ENCODE results near the gene TSFM. TPM values are rescaled to one million over a fixed set of nuclear protein-coding genes. Genes with fewer than 3 reads are reported as not detected.

TSFM gene
- total and polyA plus RNA-seq, 2 of the 13 experiments (the other 11 are each of a cell fraction or from before 2014, with no cell fraction given), result 29.8 to 68.3 TPM

GRCh38 chr12:57782608-57783465 is at the start of gene TSFM (continued):
- TF ChIP-seq USF2 (IDR thresholded peaks at IDR 0.05; ENCODE audit: low read depth, low read length) (no peak), USF2 (CRISPR knock-in tag; IDR thresholded peaks at IDR 0.05; ENCODE audit: borderline replicate concordance) (no peak), REL (CRISPR knock-in tag; conservative IDR thresholded peaks at IDR 0.05) (no peak), ZNF616 (CRISPR knock-in tag; IDR thresholded peaks at IDR 0.05; ENCODE audit: low read depth) (no peak; the same call in 1 of the 2 replicates), KDM4B (CRISPR knock-in tag; IDR thresholded peaks at IDR 0.05) (no peak), THAP7 (CRISPR knock-in tag; IDR thresholded peaks at IDR 0.05) (0 out of 2 replicates have a peak, but pooled peaks have one; percentile 40), AGO2 (optimal IDR thresholded peaks at IDR 0.05; ENCODE audit: low read depth, low read length) (peak; percentile 85), HHEX (CRISPR knock-in tag; IDR thresholded peaks at IDR 0.05) (no peak), NCOA5 (CRISPR knock-in tag; IDR thresholded peaks at IDR 0.05) (no peak), ZNF468 (CRISPR knock-in tag; IDR thresholded peaks at IDR 0.05) (no peak), ZNF30 (CRISPR knock-in tag; IDR thresholded peaks at IDR 0.05) (0 out of 2 replicates have a peak, but pooled peaks have one; percentile 63), SIN3A (IDR thresholded peaks at IDR 0.05; ENCODE audit: borderline replicate concordance, low read depth, low read length) (peak; percentile 90), KDM3A (CRISPR knock-in tag; IDR thresholded peaks at IDR 0.05; ENCODE audit: low read depth) (peak; percentile 87), THAP8 (CRISPR knock-in tag; IDR thresholded peaks at IDR 0.05; ENCODE audit: borderline replicate concordance) (peak; percentile 80; the same call in 1 of the 2 replicates), ZNF562 (CRISPR knock-in tag; IDR thresholded peaks at IDR 0.05; ENCODE audit: borderline replicate concordance) (0 out of 2 replicates have a peak, but pooled peaks have one; percentile 22), TMF1 (CRISPR knock-in tag; IDR thresholded peaks at IDR 0.05; ENCODE audit: low read depth) (no peak), ONECUT2 (CRISPR knock-in tag; IDR thresholded peaks at IDR 0.05) (no peak), CBFB (CRISPR knock-in tag; IDR thresholded peaks at IDR 0.05) (peak; percentile 85), DNMT3B (CRISPR knock-in tag; conservative IDR thresholded peaks at IDR 0.05) (no peak)
